Right renal pelvis (tissue), 4 donors: ENCODE results near the gene TAS1R1. TPM values are rescaled to one million over a fixed set of nuclear protein-coding genes. Genes with fewer than 3 reads are reported as not detected.

Experiments
- DNase-seq, 4 donors: peaks; one replicate each; pipeline ENCODE4 v3.0.0-alpha.2; 2013; ENCODE audit warnings: low read depth in 4 of 4, low spot score in 3 of 4, missing footprints in 1 of 4
- polyA plus RNA-seq, 4 donors: library from polyadenylated mRNA; unstranded; fragments of 120-200 nt; gene quantifications; one replicate each; pipeline ENCODE4 v1.2.1, GENCODE V29; 2013; ENCODE audit not compliant: insufficient read length in 4 of 4

The TAS1R1 gene
- polyA plus RNA-seq = under 1 TPM in 3 of 4 donors, not detected in 1; 0.07 to 0.15 (median 0.13) TPM

GRCh38 chr1:6554907-6555778 is at the start of gene TAS1R1:
TAS1R1 (plus strand) TSS chr1:6555307; CDS start chr1:6555374, 67 bp downstream.
- no peak for DNase-seq

- no peak for DNase-seq
These were observed 49.5 kb upstream of the TAS1R1 start for GRCh38 chr1:6505367-6506209.

- DNase-seq = no peak
These were observed 48.7 kb upstream of the TAS1R1 start for GRCh38 chr1:6506210-6507036.

GRCh38 chr1:6507037-6507428 is 48.1 kb upstream of the TAS1R1 start:
- DNase-seq = no peak

- no peak for DNase-seq
These were observed 47.6 kb upstream of the TAS1R1 start for GRCh38 chr1:6507461-6507911.

- no peak for DNase-seq
These were observed 46.8 kb upstream of the TAS1R1 start for GRCh38 chr1:6508154-6508815.

- DNase-seq = no peak
These were observed 46.3 kb upstream of the TAS1R1 start for GRCh38 chr1:6508816-6509189.

GRCh38 chr1:6509220-6509918 is 45.7 kb upstream of the TAS1R1 start:
- DNase-seq = no peak

- DNase-seq = no peak
These were observed 45.2 kb upstream of the TAS1R1 start for GRCh38 chr1:6509919-6510291.

GRCh38 chr1:6510493-6510892 is 44.6 kb upstream of the TAS1R1 start:
- no peak for DNase-seq

GRCh38 chr1:6511056-6511455 is 44.1 kb upstream of the TAS1R1 start:
- no peak for DNase-seq

- DNase-seq = no peak
These were observed 43.4 kb upstream of the TAS1R1 start for GRCh38 chr1:6511561-6512244.

GRCh38 chr1:6512245-6512907 is 42.7 kb upstream of the TAS1R1 start:
- DNase-seq = no peak

GRCh38 chr1:6512908-6513280 is 42.2 kb upstream of the TAS1R1 start:
- DNase-seq = no peak

GRCh38 chr1:6513320-6513801 is 41.7 kb upstream of the TAS1R1 start:
- DNase-seq = no peak

GRCh38 chr1:6515771-6516170 is 39.3 kb upstream of the TAS1R1 start:
- no peak for DNase-seq

- DNase-seq = no peak
These were observed 37.7 kb upstream of the TAS1R1 start for GRCh38 chr1:6517435-6517851.

- no peak for DNase-seq
These were observed 35.6 kb upstream of the TAS1R1 start for GRCh38 chr1:6519491-6519934.
